Tibial nerve (tissue), 4 donors: ENCODE results near the gene CGNL1.

ENCODE experiments used
- EP300 ChIP-seq, 2 donors: sonication (generic); formaldehyde crosslinking; IDR thresholded peaks; one replicate each; pipeline ENCODE4 v1.6.1; 2017; ENCODE audit warnings: antibody characterized with exemption in 2 of 2, mild to moderate bottlenecking in 1 of 2
- POLR2A ChIP-seq, 2 donors: fragments of 450-650 bp; IDR thresholded peaks; one replicate each; pipeline ENCODE4 v1.6.1; 2017; ENCODE audit warnings: antibody characterized with exemption in 2 of 2, mild to moderate bottlenecking in 2 of 2, moderate library complexity in 2 of 2
- TF ChIP-seq, protein P1 (sequence below), 5 experiments: fragments of 200-600 bp in 3 of 5; fragments of 450-650 bp in 2 of 5; sonication (generic) in 3 of 5; IDR thresholded peaks; one replicate each; pipeline ENCODE4 v1.5.1; 2016 to 2019; ENCODE audit warnings: antibody characterized with exemption in 5 of 5, mild to moderate bottlenecking in 3 of 5, moderate library complexity in 2 of 5

DNA sequence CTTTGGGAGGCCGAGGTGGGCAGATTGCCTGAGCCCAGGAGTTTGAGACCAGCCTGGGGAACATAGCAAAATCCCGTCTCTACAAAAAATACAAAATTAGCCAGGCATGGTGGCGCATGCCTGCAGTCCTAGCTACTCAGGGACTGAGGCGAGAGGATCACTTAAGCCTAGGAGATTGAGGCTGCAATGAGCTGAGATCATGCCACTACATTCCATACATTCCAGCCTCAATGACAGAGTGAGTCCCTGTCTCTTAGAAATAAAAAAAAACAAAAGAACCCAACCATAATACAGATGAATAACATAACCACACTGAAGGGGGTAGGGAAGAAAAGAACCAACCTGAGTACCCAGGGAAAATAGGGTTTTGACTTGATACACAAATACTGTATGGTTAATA, 19.7 kb upstream of the CGNL1 start:
- TF ChIP-seq, protein P1, sequence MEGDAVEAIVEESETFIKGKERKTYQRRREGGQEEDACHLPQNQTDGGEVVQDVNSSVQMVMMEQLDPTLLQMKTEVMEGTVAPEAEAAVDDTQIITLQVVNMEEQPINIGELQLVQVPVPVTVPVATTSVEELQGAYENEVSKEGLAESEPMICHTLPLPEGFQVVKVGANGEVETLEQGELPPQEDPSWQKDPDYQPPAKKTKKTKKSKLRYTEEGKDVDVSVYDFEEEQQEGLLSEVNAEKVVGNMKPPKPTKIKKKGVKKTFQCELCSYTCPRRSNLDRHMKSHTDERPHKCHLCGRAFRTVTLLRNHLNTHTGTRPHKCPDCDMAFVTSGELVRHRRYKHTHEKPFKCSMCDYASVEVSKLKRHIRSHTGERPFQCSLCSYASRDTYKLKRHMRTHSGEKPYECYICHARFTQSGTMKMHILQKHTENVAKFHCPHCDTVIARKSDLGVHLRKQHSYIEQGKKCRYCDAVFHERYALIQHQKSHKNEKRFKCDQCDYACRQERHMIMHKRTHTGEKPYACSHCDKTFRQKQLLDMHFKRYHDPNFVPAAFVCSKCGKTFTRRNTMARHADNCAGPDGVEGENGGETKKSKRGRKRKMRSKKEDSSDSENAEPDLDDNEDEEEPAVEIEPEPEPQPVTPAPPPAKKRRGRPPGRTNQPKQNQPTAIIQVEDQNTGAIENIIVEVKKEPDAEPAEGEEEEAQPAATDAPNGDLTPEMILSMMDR (IDR thresholded peaks at IDR 0.05), result no peak
- TF ChIP-seq POLR2A (IDR thresholded peaks at IDR 0.05) (no peak), EP300 (IDR thresholded peaks at IDR 0.05) (no peak)
